GM13976 (cell line): ENCODE measurements around the gene GUCA2B.

Experiments
- DNase-seq: peaks from one replicate; pipeline ENCODE4 v3.0.0; 2012; ENCODE audit warnings: low spot score
- in situ Hi-C: fragments of 300-500 bp; cut with MboI; formaldehyde crosslinking; loops from one replicate; pipeline ENCODE4 v1.12.0; 2022; ENCODE audit warnings: low sequenced_read_pairs, mixed read lengths, inconsistent platforms; ENCODE audit not compliant: unreplicated experiment
- TF ChIP-seq, protein P1 (sequence below): IDR thresholded peaks from 2 replicates; pipeline ENCODE4 v1.5.1; 2012; ENCODE audit warnings: borderline replicate concordance, mild to moderate bottlenecking; ENCODE audit not compliant: insufficient read depth; ENCODE audit errors: extremely low read depth, missing control alignments, control extremely low read depth

Gene GUCA2B

DNA sequence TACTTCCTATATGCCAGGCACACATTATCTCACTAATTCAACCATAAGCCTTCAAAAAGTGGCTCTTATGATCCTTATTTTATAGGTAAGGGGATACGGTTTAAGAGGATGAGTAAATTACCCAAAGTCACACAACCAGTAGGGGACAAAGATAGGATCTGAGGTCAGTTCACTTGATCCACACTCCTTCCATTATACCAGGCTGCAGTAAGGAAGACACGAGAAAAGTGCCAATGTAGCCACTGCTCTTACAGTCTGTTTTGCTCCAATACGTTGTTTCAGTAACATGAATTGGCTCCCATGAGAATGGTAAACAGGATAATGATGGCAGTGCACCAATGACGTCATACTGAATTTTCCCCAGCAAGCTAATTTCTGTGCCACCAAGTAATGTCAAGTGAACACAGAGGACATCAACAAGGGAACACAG is 26.7 kb downstream of the GUCA2B start:
- TF ChIP-seq, protein P1, sequence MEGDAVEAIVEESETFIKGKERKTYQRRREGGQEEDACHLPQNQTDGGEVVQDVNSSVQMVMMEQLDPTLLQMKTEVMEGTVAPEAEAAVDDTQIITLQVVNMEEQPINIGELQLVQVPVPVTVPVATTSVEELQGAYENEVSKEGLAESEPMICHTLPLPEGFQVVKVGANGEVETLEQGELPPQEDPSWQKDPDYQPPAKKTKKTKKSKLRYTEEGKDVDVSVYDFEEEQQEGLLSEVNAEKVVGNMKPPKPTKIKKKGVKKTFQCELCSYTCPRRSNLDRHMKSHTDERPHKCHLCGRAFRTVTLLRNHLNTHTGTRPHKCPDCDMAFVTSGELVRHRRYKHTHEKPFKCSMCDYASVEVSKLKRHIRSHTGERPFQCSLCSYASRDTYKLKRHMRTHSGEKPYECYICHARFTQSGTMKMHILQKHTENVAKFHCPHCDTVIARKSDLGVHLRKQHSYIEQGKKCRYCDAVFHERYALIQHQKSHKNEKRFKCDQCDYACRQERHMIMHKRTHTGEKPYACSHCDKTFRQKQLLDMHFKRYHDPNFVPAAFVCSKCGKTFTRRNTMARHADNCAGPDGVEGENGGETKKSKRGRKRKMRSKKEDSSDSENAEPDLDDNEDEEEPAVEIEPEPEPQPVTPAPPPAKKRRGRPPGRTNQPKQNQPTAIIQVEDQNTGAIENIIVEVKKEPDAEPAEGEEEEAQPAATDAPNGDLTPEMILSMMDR: no peak
- in situ Hi-C loops: loop anchor here (10.0 kb wide), 1 partner anchor 135 kb away; no protein-coding TSS in a partner anchor
- no peak for DNase-seq

DNA sequence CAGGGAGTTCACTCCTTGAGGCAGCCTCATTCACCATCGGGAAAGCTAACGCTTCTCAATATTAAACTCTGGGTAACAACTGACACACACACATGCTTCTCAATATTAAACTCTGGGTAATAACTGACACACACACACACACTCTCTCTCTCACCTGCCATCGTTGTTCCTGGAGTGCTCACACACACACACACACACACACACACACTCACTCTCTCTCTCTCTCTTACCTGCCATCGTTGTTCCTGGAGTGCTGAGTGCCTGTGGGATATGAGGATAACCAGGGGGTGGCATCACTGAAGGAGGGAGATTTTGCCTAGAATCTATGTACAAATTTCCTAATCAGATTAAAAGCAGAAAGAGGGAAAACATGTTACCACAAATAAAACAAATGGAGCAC is 28.5 kb downstream of the GUCA2B start:
- DNase-seq: no peak
- TF ChIP-seq, protein P1: no peak
- in situ Hi-C loops: loop anchor here (10.0 kb wide), 1 partner anchor 133 kb away; no protein-coding TSS in a partner anchor

DNA sequence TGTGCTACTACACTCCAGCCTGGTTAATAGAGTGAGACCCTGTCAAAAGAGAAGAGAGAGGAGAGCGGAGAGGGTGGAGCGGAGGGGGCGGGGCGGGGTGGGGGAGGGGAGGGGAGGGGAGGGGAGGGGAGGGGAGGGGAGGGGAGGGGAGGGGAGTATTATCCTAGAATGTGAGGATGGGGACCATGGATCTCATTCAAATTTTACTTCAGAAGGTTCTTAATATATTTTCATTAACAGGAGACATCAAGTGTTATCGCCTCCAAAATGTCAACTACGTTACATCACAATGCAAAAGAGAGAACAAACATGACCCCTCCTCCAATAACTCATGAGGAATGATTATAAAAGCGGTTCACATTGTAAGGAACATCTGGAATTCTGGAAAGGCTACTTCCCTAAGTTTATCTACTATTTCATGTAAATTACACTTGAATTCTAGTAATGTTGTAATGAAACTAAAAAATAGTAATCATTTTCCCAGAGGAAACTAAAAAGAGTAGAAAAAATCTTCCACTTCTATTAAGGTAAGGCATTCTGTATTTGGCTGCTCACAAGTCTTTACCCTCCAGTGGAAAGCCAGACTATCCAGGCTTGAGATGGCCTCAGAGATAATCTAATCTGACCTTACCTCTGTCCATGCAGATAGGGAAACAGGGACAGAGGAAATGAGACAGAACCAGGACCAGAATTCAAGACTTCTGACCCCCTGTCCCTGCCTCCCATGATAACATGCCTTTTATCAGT is 30.2 kb downstream of the GUCA2B start:
- TF ChIP-seq, protein P1: no peak
- in situ Hi-C loops: loop anchor here (10.0 kb wide), 1 partner anchor 131 kb away; no protein-coding TSS in a partner anchor
- no peak for DNase-seq

DNA sequence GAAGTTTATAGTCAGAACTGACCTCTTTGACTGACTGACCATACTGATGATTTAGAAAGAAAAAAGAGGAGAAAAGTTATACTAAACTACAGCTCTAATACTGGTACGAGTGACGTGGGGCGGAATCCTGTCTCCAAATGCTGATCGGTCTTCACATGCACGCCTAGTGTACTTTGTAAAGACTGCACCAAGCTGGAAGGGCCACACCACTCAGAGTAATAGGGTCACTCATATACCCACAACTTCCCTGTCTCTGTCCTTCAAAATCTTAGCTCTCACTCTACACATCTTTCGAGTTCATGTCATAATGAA is 30.7 kb downstream of the GUCA2B start:
- TF ChIP-seq, protein P1: no peak
- in situ Hi-C loops: loop anchor here (10.0 kb wide), 1 partner anchor 131 kb away; no protein-coding TSS in a partner anchor
- no peak for DNase-seq

DNA sequence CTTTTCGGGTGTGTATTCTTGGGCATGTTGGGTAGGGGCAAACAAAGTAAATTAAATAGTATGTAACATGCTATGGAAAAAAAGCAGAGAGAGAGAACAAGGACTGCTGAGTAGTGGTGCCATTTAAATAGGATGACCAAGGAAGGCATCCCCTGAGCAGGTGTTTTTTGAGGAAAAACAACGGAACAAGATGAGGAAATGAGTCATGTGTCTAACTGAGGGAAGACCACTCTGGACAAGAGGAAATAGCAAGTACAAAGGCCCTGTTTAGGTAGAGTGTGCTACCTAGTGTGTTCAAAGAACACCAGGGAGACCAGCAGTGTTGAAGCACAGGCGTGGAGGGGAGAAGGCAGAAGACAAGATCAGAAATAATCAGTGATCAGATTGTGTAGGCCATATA is 31.4 kb downstream of the GUCA2B start:
- TF ChIP-seq, protein P1: no peak
- DNase-seq: no peak
- in situ Hi-C loops: loop anchor here (10.0 kb wide), 1 partner anchor 130 kb away; no protein-coding TSS in a partner anchor

DNA sequence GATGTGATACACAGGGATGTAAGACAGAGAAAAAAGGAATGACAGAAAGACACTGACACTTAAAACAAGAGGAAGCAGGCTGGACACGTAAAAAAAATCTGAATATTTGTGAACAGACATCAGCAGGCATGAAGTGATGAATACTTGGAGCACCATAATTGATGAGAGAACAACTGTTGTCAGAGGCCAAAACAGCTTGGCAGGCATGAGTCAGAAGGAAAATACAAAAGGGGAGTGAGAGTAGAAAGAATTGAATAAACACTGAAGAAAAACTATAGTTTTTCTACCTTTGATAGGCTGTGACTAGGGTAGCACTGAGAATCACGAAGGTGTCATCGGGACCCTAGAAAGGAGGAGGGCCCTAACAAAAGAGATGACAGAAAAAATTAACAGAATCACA is 32.9 kb downstream of the GUCA2B start:
- no peak for DNase-seq
- in situ Hi-C loops: loop anchor here (10.0 kb wide), 1 partner anchor 129 kb away; no protein-coding TSS in a partner anchor
- TF ChIP-seq, protein P1: no peak
